Astrocyte (in vitro differentiated cells and primary cell): ENCODE results near the gene AUTS2. TPM values are rescaled to one million over a fixed set of nuclear protein-coding genes. Genes with fewer than 3 reads are reported as not detected.

ENCODE experiments used
- DNase-seq: peaks from one replicate; pipeline ENCODE4 v3.0.0-alpha.2; 2010; ENCODE audit warnings: low read depth
- FAIRE-seq: peaks from 2 replicates; lab custom pipeline; 2011; peaks lifted over from hg19 to GRCh38; lab: Jason Lieb, UNC
- H2AFZ ChIP-seq: 2 replicates; pipeline ENCODE4 v1.6.0; 2012; ENCODE audit warnings: low read depth, low read length, inconsistent platforms
- H3K27ac ChIP-seq: 2 replicates; pipeline ENCODE4 v1.5.1; 2011; ENCODE audit warnings: low read depth, low read length, inconsistent platforms
- H3K27me3 ChIP-seq: 2 replicates; pipeline ENCODE4 v1.6.0; 2011; ENCODE audit warnings: low read length, inconsistent platforms; ENCODE audit not compliant: insufficient read depth
- H3K36me3 ChIP-seq: 2 replicates; pipeline ENCODE4 v1.5.1; 2011; ENCODE audit warnings: low read length, inconsistent platforms; ENCODE audit not compliant: insufficient read depth
- H3K4me1 ChIP-seq: 2 replicates; pipeline ENCODE4 v1.5.1; 2011; ENCODE audit warnings: low read length, inconsistent platforms; ENCODE audit not compliant: insufficient read depth
- H3K4me2 ChIP-seq: 2 replicates; pipeline ENCODE4 v1.6.0; 2012; ENCODE audit warnings: low read length, inconsistent platforms
- H3K4me3 ChIP-seq: 2 replicates; pipeline ENCODE4 v1.5.1; 2011; ENCODE audit warnings: low read depth, mild to moderate bottlenecking, low read length, inconsistent platforms; ENCODE audit not compliant: insufficient read depth
- H3K79me2 ChIP-seq: 2 replicates; pipeline ENCODE4 v1.6.0; 2012; ENCODE audit warnings: mild to moderate bottlenecking, low read length, inconsistent platforms; ENCODE audit not compliant: insufficient read depth
- H3K9ac ChIP-seq: 2 replicates; pipeline ENCODE4 v1.6.0; 2012; ENCODE audit warnings: mild to moderate bottlenecking, low read length, inconsistent platforms
- H3K9me3 ChIP-seq: 2 replicates; pipeline ENCODE4 v1.5.1; 2012; ENCODE audit warnings: low read depth, mild to moderate bottlenecking, low read length, inconsistent platforms; ENCODE audit not compliant: insufficient read depth
- H4K20me1 ChIP-seq: 2 replicates; pipeline ENCODE4 v1.6.0; 2012; ENCODE audit warnings: low read length, inconsistent platforms; ENCODE audit not compliant: insufficient read depth
- H3K27ac Mint-ChIP-seq: one replicate; pipeline ENCODE4 v1.8.0; 2021; ENCODE audit warnings: mild to moderate bottlenecking, mixed read lengths; ENCODE audit not compliant: unreplicated experiment
- H3K27me3 Mint-ChIP-seq: one replicate; pipeline ENCODE4 v1.8.0; 2021; ENCODE audit warnings: low read depth, mixed read lengths; ENCODE audit not compliant: unreplicated experiment
- H3K36me3 Mint-ChIP-seq: one replicate; pipeline ENCODE4 v1.8.0; 2021; ENCODE audit warnings: low read depth, mixed read lengths; ENCODE audit not compliant: unreplicated experiment
- H3K4me1 Mint-ChIP-seq: one replicate; pipeline ENCODE4 v1.8.0; 2021; ENCODE audit warnings: low read depth, mixed read lengths; ENCODE audit not compliant: unreplicated experiment
- H3K4me3 Mint-ChIP-seq: one replicate; pipeline ENCODE4 v1.8.0; 2021; ENCODE audit warnings: mild to moderate bottlenecking, moderate library complexity, mixed read lengths; ENCODE audit not compliant: unreplicated experiment
- H3K9me3 Mint-ChIP-seq: one replicate; pipeline ENCODE4 v1.8.0; 2021; ENCODE audit warnings: mild to moderate bottlenecking, mixed read lengths; ENCODE audit not compliant: unreplicated experiment
- EZH2 ChIP-seq: IDR thresholded peaks from 2 replicates; pipeline ENCODE4 v1.6.1; 2012; ENCODE audit warnings: mild to moderate bottlenecking, low read length, inconsistent platforms; ENCODE audit not compliant: insufficient read depth
- total RNA-seq: library from RNA; stranded (reverse); gene quantifications from 2 replicates; pipeline ENCODE4 v1.2.1, GENCODE V29; 2021
- TF ChIP-seq, protein P1 (sequence below): IDR thresholded peaks from 2 replicates; pipeline ENCODE4 v1.5.1; 2011; ENCODE audit warnings: low read depth, mild to moderate bottlenecking, inconsistent platforms, low read length, moderate library complexity; ENCODE audit not compliant: insufficient read depth

Gene AUTS2
- total RNA-seq, 1 donor from 2014 or later: 73.2 TPM

DNA sequence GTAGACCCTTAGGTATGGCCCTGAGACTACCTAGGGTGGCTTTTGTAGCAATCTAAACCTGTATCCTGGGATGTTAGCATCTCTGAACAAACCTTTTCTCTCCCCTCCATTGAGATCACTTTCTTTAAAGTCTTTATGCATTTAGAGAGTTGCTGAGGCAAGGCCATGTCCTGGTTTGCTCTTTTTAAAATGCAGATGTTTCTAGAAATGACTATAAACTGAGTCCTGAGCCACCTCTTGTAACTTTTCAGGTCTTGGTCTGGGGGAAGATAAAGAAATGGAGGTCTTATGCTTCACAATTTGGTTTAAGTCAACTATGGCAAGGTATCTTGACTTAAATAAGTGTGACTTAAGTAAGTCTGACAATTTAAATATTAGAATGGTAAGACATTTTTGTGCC is 78.0 kb downstream of the AUTS2 start:
- Histone ChIP-seq H3K36me3 (no peaks in the 10 kb centered on the region), H3K79me2 (peaks cover 29% of the 10 kb centered on the region), H3K9ac (no peak overlapping the region), H4K20me1 (peaks cover 51% of the 10 kb centered on the region), H3K9me3 (no peaks in the 10 kb centered on the region), H2AFZ (no peak overlapping the region), H3K4me3 (no peak overlapping the region), H3K4me2 (no peak overlapping the region), H3K27ac (no peak overlapping the region), H3K27me3 (no peaks in the 10 kb centered on the region), H3K4me1 (no peaks in the 10 kb centered on the region)
- DNase-seq (no peak), FAIRE-seq (no peak)
- Mint-ChIP-seq H3K4me3 (no peak overlapping the region), H3K27me3 (no peaks in the 10 kb centered on the region), H3K36me3 (no peaks in the 10 kb centered on the region), H3K4me1 (peaks cover 14% of the 10 kb centered on the region), H3K9me3 (no peaks in the 10 kb centered on the region), H3K27ac (no peak overlapping the region)
- TF ChIP-seq, protein P1, sequence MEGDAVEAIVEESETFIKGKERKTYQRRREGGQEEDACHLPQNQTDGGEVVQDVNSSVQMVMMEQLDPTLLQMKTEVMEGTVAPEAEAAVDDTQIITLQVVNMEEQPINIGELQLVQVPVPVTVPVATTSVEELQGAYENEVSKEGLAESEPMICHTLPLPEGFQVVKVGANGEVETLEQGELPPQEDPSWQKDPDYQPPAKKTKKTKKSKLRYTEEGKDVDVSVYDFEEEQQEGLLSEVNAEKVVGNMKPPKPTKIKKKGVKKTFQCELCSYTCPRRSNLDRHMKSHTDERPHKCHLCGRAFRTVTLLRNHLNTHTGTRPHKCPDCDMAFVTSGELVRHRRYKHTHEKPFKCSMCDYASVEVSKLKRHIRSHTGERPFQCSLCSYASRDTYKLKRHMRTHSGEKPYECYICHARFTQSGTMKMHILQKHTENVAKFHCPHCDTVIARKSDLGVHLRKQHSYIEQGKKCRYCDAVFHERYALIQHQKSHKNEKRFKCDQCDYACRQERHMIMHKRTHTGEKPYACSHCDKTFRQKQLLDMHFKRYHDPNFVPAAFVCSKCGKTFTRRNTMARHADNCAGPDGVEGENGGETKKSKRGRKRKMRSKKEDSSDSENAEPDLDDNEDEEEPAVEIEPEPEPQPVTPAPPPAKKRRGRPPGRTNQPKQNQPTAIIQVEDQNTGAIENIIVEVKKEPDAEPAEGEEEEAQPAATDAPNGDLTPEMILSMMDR: no peak
- TF ChIP-seq EZH2: no peak

DNA sequence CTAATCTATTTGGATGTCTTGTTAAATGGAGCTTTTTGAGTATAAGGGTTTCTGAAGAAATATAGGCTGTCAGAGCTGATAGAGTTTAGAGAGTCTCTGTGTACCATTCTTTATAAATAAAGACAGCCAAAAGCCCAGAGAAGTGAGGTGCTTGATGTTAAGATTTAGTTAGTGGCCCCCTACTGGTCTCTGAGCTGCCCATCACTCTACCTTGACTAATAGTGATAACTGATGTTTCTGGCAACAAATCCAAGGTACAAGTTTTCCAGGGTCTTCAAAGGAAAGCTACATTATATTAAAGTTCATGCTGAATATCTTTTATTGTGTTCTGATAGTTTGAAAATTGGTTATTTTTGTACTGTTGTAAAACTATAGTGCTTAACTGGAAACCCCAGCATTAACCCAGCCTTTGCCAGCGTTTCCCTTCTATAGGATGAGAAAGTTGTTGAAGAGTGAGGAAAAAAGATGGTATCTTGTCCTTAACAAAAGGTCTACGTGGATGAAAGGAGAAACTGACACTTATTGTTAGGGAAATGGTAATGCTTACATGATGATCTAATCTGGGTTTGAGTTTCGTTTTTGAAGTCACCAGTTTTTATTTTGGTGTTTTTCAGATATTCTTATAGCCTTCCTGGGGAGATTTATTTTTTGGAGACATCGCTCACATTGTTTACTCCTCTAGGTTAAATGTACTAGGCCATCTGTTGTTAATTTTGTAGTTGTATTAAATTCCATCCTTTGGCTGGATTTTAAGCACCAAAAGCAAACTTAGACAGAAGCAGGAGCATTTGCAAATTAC is 79.0 kb downstream of the AUTS2 start:
- Histone ChIP-seq H2AFZ (no peak overlapping the region), H3K36me3 (no peaks in the 10 kb centered on the region), H3K4me1 (no peaks in the 10 kb centered on the region), H3K27me3 (no peaks in the 10 kb centered on the region), H3K27ac (no peak overlapping the region), H3K9ac (no peak overlapping the region), H3K9me3 (no peaks in the 10 kb centered on the region), H4K20me1 (peaks cover 48% of the 10 kb centered on the region), H3K4me2 (no peak overlapping the region), H3K4me3 (no peak overlapping the region), H3K79me2 (peaks cover 31% of the 10 kb centered on the region)
- no peak overlapping the region for H3K27ac Mint-ChIP-seq
- no peak overlapping the region for H3K4me3 Mint-ChIP-seq
- no peaks in the 10 kb centered on the region for H3K36me3 Mint-ChIP-seq
- peaks cover 14% of the 10 kb centered on the region for H3K4me1 Mint-ChIP-seq
- H3K9me3 Mint-ChIP-seq: no peaks in the 10 kb centered on the region
- FAIRE-seq: peak; percentile 43
- DNase-seq: no peak
- TF ChIP-seq, protein P1: peak; percentile 26
- TF ChIP-seq EZH2: no peak
- H3K27me3 Mint-ChIP-seq: no peaks in the 10 kb centered on the region

DNA sequence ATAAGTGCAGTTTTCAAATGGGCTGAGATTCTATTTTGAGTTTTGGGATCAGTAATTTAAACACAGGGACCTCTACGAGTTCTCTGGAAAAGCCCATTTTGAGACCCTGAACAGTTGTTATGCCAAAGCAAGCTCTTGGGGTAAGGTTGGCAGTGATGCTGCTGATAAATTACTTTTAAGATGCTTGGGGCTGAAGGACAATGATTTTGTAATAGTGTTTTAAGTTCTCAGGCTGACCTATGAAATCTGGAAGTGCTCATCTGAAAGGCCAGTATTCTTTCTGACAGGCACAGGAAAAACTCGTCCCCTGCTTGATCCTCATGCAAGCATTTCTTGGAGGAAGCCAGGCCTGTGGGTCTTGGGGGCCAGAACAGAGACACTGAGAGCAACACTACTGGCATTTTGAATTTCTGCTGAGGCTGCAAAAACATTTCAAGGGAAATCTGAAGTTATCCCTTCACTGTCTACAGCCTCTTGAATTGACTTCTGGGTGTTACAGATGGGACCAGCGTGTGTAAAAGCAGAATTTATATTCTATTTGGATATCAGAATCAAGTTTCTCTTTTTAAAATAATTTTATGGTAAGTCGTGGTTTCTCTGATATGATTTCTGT is 79.7 kb downstream of the AUTS2 start:
- Histone ChIP-seq H4K20me1 (peaks cover 40% of the 10 kb centered on the region), H2AFZ (no peak overlapping the region), H3K4me1 (no peaks in the 10 kb centered on the region), H3K27ac (no peak overlapping the region), H3K79me2 (peaks cover 26% of the 10 kb centered on the region), H3K27me3 (no peaks in the 10 kb centered on the region), H3K4me2 (no peak overlapping the region), H3K9ac (no peak overlapping the region), H3K9me3 (no peaks in the 10 kb centered on the region), H3K36me3 (no peaks in the 10 kb centered on the region), H3K4me3 (no peak overlapping the region)
- H3K4me1 Mint-ChIP-seq: peaks cover 17% of the 10 kb centered on the region
- FAIRE-seq (no peak), DNase-seq (no peak)
- H3K27me3 Mint-ChIP-seq: no peaks in the 10 kb centered on the region
- TF ChIP-seq, protein P1: no peak
- TF ChIP-seq EZH2: no peak
- no peak overlapping the region for H3K4me3 Mint-ChIP-seq
- no peaks in the 10 kb centered on the region for H3K36me3 Mint-ChIP-seq
- H3K9me3 Mint-ChIP-seq: no peaks in the 10 kb centered on the region
- peak overlapping the region; percentile 10 for H3K27ac Mint-ChIP-seq
